ACC112 (cell line): ENCODE data around the gene FSTL4.

ENCODE experiments used
- H2AFZ ChIP-seq: fragments of 200-600 bp; sonication (generic); one replicate; pipeline ENCODE4 v1.6.0; 2017; ENCODE audit warnings: antibody characterized with exemption, low read length; ENCODE audit not compliant: unreplicated experiment
- H3K27ac ChIP-seq: fragments of 200-600 bp; sonication (generic); 2 replicates; pipeline ENCODE4 v1.5.1; 2014; ENCODE audit warnings: low read depth, mild to moderate bottlenecking, antibody characterized with exemption, low read length, moderate library complexity
- H3K27me3 ChIP-seq: fragments of 200-600 bp; sonication (generic); 2 replicates; pipeline ENCODE4 v1.6.1; 2014; ENCODE audit warnings: mild to moderate bottlenecking, antibody characterized with exemption, low read length, moderate library complexity, mixed read lengths; ENCODE audit not compliant: insufficient read depth
- H3K36me3 ChIP-seq: fragments of 200-600 bp; sonication (generic); 2 replicates; pipeline ENCODE4 v1.6.1; 2016; ENCODE audit warnings: mild to moderate bottlenecking, antibody characterized with exemption, low read length, moderate library complexity, mixed read lengths; ENCODE audit not compliant: insufficient read depth
- H3K4me1 ChIP-seq: fragments of 200-600 bp; sonication (generic); one replicate; pipeline ENCODE4 v1.6.1; 2016; ENCODE audit warnings: low read length, mixed read lengths; ENCODE audit not compliant: insufficient read depth, unreplicated experiment, control insufficient read depth
- H3K4me3 ChIP-seq: fragments of 200-600 bp; sonication (generic); 2 replicates; pipeline ENCODE4 v1.5.1; 2014; ENCODE audit warnings: mild to moderate bottlenecking, low read depth, low read length
- H3K79me2 ChIP-seq: fragments of 200-600 bp; sonication (generic); one replicate; pipeline ENCODE4 v1.6.0; 2016; ENCODE audit warnings: low read length; ENCODE audit not compliant: control insufficient read depth, unreplicated experiment, insufficient read depth

Gene FSTL4

DNA sequence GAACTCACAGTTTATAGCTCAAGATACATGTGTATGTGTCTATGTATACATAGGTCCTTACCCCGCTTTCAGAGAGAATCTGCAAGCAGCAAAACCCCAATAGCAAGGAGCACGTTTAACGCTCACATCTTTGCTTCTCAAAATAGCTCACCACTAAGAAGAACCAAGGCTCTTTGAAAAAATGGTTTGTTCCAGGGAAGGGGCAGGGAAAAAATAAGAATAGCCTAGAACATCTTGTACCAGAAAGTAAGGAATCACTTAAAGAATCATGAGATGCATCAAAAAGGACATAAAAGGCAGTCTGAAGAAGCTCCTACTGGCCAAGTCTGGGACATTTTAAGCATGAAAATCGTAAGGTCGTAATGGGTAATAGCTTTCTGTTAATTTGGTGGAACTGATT, 196.4 kb downstream of the FSTL4 start:
- Histone ChIP-seq H3K4me3 (no peak overlapping the region), H3K27ac (no peak overlapping the region), H3K4me1 (no peaks in the 10 kb centered on the region), H3K27me3 (peaks cover 84% of the 10 kb centered on the region), H3K36me3 (no peaks in the 10 kb centered on the region), H3K79me2 (no peaks in the 10 kb centered on the region), H2AFZ (no peak overlapping the region)

DNA sequence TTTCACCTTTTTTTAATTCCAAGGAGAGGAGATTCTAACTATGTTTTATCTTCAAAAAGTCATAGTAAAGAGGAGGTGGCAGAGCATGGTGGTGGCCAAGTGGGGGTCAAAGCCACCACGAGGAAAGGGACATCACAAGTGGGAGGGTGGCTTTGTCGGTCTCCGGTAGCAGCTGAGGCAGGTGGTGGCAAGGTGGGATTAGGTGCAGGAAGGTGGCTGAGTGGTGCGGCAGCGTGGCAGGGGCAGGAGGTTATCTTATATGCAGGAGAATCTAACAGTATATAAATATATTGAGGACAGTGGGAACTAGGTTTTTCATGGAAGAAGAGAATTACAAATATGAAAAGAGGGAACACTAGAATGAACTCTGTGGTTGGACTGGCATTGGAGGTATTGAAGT, 196.8 kb downstream of the FSTL4 start:
- H3K4me1 ChIP-seq = no peaks in the 10 kb centered on the region
- no peak overlapping the region for H2AFZ ChIP-seq
- H3K36me3 ChIP-seq = no peaks in the 10 kb centered on the region
- no peak overlapping the region for H3K4me3 ChIP-seq
- H3K27ac ChIP-seq = no peak overlapping the region
- H3K27me3 ChIP-seq = peaks cover 86% of the 10 kb centered on the region
- no peaks in the 10 kb centered on the region for H3K79me2 ChIP-seq

GRCh38 chr5:133412661-133413060, 199.7 kb downstream of the FSTL4 start:
- no peak overlapping the region for H2AFZ ChIP-seq
- H3K79me2 ChIP-seq = no peaks in the 10 kb centered on the region
- H3K36me3 ChIP-seq = no peaks in the 10 kb centered on the region
- no peaks in the 10 kb centered on the region for H3K4me1 ChIP-seq
- peaks cover 80% of the 10 kb centered on the region for H3K27me3 ChIP-seq
- no peak overlapping the region for H3K4me3 ChIP-seq
- no peak overlapping the region for H3K27ac ChIP-seq

DNA sequence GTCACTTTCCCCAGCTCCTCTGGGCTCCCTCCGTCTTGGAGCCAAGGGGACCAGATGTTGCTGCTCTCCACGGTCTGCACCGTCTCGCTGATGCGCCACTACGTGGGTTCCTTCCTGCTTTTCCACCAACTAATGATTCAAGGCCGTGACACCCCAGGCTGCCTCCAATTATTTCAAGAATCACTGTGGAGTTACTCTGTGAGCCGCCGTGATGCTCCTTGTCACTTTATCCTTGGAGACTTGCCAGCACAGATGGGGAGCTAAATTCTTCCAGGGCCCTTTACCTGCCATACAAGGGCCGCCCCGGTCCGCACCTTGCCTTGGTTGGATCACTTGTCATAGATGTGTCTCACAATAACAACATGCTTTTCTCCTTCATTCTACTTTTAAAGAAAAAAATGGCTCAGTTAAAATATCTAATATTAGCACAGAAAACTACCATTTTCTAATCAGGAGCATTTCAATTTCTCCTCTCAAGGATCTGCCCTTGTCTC, 202.0 kb downstream of the FSTL4 start:
- H3K27ac ChIP-seq = no peak overlapping the region
- H3K79me2 ChIP-seq = no peaks in the 10 kb centered on the region

DNA sequence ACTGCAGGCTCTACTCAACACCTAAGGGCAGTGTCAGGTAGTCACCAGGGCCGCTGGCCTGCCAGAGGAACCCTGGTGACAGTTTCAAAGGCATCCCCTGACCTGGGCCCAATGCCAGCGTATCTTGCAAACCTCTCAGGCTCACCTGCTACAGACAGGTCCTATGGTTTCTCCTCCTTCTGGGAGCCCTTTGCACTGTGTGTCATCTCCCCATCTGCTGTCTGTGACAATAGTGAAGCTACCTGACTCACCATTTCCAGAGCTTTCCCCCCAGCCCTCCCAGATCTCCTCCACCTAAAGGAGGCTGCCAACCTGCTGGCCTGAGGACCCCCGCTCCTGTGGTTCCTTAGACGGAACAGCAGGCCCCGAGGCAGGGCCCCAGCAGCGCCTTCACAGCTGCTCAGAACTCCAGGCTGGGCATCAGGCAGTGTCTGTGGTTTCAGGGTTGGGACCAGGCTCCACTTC, 203.1 kb downstream of the FSTL4 start:
- Histone ChIP-seq H3K4me1 (no peaks in the 10 kb centered on the region), H3K36me3 (no peaks in the 10 kb centered on the region), H2AFZ (no peak overlapping the region), H3K79me2 (no peaks in the 10 kb centered on the region), H3K4me3 (no peak overlapping the region), H3K27me3 (peaks cover 57% of the 10 kb centered on the region), H3K27ac (no peak overlapping the region)

More for the DNA sequence above, 202.0 kb downstream of the FSTL4 start:
- Histone ChIP-seq H3K27me3 (peaks cover 68% of the 10 kb centered on the region), H3K36me3 (no peaks in the 10 kb centered on the region), H3K4me3 (no peak overlapping the region), H2AFZ (no peak overlapping the region), H3K4me1 (no peaks in the 10 kb centered on the region)

DNA sequence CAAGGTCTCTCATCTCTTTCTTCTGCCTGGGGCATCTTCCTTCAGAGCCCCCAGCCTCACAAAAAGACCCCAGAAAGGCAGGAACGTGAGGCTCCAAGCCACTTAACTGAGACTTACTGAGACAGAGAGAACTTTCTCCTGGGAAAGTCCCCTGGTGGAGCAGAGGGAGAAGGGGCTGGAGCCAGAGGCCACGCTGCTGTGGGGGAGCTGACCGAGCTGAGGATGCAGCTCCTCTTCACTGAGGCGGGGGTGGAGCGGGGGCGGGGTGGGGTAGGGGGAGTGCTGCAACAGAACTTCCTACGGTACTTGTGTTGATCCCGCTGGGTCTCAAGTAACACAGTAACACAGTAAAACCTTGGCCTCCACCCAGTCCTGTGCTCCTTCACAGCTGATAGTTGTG, 204.0 kb downstream of the FSTL4 start:
- Histone ChIP-seq H2AFZ (no peak overlapping the region), H3K27ac (no peak overlapping the region), H3K79me2 (no peaks in the 10 kb centered on the region), H3K36me3 (no peaks in the 10 kb centered on the region), H3K4me3 (no peak overlapping the region), H3K27me3 (peaks cover 48% of the 10 kb centered on the region), H3K4me1 (no peaks in the 10 kb centered on the region)

DNA sequence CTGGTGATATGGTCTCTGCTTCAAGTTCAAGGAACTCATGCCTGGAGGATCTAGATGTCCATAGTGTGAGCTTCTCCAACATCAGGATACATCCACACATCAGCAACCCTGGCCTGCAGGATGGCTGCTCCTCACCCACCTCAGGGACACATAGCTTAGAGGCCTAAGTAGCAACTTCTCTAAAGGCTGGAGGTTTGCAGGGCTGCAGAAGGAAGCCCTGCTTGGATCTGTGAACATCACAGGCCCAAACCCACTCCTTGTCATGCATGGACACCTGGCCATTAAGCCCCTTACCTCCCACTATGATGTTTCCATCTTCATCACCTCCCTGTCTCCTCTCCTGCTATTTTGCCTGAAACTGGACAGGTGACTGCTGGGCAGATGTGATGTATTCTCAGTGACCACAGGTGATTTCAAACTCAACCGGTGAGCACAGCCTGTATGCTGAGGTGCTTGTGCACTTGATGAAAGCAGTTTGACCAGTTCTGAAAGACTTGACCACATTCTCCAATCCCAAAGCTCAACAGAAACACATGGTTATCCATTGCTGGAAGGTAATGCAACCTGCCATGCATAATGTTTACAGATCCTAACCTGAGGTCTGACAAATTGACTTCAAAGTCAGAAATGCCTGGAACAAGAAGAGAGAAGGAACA, 205.2 kb downstream of the FSTL4 start:
- Histone ChIP-seq H3K4me1 (no peaks in the 10 kb centered on the region), H3K27me3 (peaks cover 39% of the 10 kb centered on the region), H3K27ac (no peak overlapping the region), H3K36me3 (no peaks in the 10 kb centered on the region), H2AFZ (no peak overlapping the region), H3K4me3 (no peak overlapping the region), H3K79me2 (no peaks in the 10 kb centered on the region)

GRCh38 chr5:133406208-133406976, 205.9 kb downstream of the FSTL4 start:
- no peak overlapping the region for H2AFZ ChIP-seq
- no peak overlapping the region for H3K27ac ChIP-seq
- H3K27me3 ChIP-seq = peaks cover 32% of the 10 kb centered on the region
- H3K36me3 ChIP-seq = no peaks in the 10 kb centered on the region
- H3K4me1 ChIP-seq = no peaks in the 10 kb centered on the region
- H3K4me3 ChIP-seq = no peak overlapping the region
- no peaks in the 10 kb centered on the region for H3K79me2 ChIP-seq

DNA sequence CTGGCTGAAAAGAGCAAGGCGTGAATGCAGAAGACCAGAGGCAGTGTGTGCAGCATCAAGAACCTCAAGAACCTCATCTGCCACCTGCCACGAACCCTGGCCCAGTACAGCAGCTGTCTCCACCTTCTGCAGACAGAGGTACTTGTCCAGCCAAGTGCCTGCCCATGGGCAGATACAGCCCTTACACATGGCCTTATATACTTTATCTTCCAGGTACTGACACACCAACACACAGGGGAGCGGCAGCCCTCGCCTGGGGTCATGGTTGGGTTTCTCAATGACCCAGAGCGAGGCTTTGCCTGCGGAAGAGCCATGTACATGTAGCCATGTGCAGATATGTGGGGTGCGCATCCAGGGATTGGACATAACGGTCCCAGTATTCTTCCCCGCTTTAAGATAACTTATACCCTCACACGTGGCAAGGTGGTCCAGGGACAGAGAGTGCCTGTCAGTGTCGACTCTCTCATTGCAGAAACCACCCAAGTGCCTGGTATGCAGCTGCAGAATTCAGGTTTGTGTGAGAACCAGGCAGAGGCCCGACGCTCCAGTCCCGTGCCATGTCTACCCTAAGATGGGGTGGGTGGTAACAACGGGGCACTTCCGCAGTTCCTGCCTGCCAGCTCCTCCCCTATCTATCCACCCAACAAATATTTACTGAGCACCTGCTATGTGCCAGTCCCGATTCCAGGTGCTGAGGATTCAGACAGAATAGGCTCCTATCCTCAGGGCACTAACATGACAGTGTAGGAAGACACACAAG, 206.9 kb downstream of the FSTL4 start:
- Histone ChIP-seq H3K4me1 (no peaks in the 10 kb centered on the region), H3K27me3 (peaks cover 23% of the 10 kb centered on the region), H3K4me3 (no peak overlapping the region), H3K79me2 (no peaks in the 10 kb centered on the region), H3K36me3 (no peaks in the 10 kb centered on the region), H3K27ac (no peak overlapping the region), H2AFZ (no peak overlapping the region)

DNA sequence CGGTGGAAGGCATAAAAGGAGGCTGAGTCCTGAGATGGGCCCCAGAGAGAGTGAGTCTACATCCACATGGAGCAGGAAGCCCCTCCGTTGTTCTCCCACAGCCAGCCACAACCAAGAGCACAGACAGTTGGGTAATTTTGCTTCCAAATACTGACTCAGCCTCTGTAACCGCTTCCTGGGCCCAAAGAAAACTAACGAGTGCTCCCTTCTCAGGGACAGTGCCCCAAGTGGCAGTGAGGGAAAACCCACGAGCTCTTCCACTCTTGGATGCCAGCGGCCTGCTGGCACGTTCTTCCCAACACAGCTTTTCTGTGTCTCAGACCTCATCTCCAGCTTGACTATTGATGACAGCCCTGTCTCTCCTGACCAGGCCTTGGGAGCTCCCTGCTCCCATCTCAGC, 207.6 kb downstream of the FSTL4 start:
- no peaks in the 10 kb centered on the region for H3K4me1 ChIP-seq
- no peaks in the 10 kb centered on the region for H3K36me3 ChIP-seq
- no peak overlapping the region for H3K4me3 ChIP-seq
- peaks cover 16% of the 10 kb centered on the region for H3K27me3 ChIP-seq
- no peaks in the 10 kb centered on the region for H3K79me2 ChIP-seq
- H3K27ac ChIP-seq = no peak overlapping the region
- no peak overlapping the region for H2AFZ ChIP-seq
